Right atrium auricular region (tissue), 2 donors: Measurements from ENCODE around the gene MOAP1. TPM values are rescaled to one million over a fixed set of nuclear protein-coding genes. Genes with fewer than 3 reads are reported as not detected.

Source experiments
- DNase-seq: peaks from one replicate; pipeline ENCODE4 v3.0.0-alpha.2; 2019; ENCODE audit warnings: low spot score
- H3K27ac ChIP-seq, 2 donors: fragments of 200-600 bp; sonication (generic); 1 replicate in 1 of 2; 2 replicates in 1 of 2; pipeline ENCODE4 v1.5.1; 2016 to 2019
- H3K27me3 ChIP-seq, 2 donors: fragments of 200-600 bp; sonication (generic); one replicate each; pipeline versions ENCODE4 v1.5.1 to v1.6.0; 2017 to 2019
- H3K36me3 ChIP-seq: fragments of 200-600 bp; sonication (generic); one replicate; pipeline ENCODE4 v1.5.1; 2016
- H3K4me1 ChIP-seq, 2 donors: fragments of 200-600 bp; sonication (generic); one replicate each; pipeline versions ENCODE4 v1.5.1 to v1.6.0; 2017 to 2019
- H3K4me3 ChIP-seq, 2 donors: fragments of 200-600 bp; sonication (generic); 1 replicate in 1 of 2; 2 replicates in 1 of 2; pipeline ENCODE4 v1.5.1; 2017 to 2019; ENCODE audit warnings: mild to moderate bottlenecking in 1 of 2, moderate library complexity in 1 of 2
- H3K9me3 ChIP-seq, 2 donors: fragments of 200-600 bp; sonication (generic); one replicate each; pipeline ENCODE4 v1.5.1; 2019
- CTCF ChIP-seq, 2 donors: fragments of 200-600 bp; sonication (generic); IDR thresholded peaks; one replicate each; pipeline ENCODE4 v1.5.1; 2019; ENCODE audit warnings: antibody characterized with exemption in 2 of 2
- total RNA-seq, 2 donors: library from RNA; depleted of rRNA; stranded (reverse); fragments of >200 nt; gene quantifications; one replicate each; pipeline ENCODE4 v1.1.0, GENCODE V29; 2016

MOAP1 gene
- total RNA-seq, 2 donors from 2014 or later: 40.1 to 47.1 TPM

DNA sequence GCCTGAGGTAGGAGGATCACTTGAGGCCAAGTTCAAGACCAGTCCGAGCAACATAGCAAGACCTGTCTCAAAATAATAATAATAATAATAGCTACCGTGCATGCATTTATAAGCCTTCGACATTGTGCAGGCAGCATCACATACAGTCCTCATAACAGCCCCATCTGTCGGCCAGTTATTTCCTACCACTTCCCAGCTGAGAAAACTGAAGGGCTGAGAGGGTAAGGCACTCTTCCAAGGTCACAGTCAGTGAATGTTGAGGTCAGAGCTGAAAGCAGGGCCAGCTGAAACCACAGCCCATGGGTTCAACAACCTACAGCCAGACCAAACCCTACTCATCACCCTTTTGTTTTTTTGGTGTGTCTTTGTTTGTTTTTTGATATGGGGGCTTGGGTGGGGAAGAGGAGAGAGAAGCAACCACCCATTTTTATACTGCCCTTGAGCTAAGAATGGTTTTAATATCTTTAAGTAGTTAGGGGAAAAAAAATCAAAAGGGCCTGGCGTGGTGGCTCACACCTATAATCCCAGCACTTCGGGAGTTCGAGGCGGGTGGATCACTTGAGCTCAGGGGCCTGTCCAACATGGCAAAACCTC, 52.1 kb downstream of the MOAP1 start:
- no peaks in the 10 kb centered on the region for H3K9me3 ChIP-seq
- no peaks in the 10 kb centered on the region for H3K36me3 ChIP-seq
- DNase-seq: no peak
- H3K4me3 ChIP-seq: no peak overlapping the region
- peaks cover 0 to 7% of the 10 kb centered on the region in 2 donors for H3K4me1 ChIP-seq
- TF ChIP-seq CTCF (IDR thresholded peaks at IDR 0.05): peak in 1 of 2 donors; percentile 61
- H3K27me3 ChIP-seq: no peaks in the 10 kb centered on the region
- H3K27ac ChIP-seq: peak overlapping the region in 1 of 2 donors; percentile 29

Other genes with a start within 250 kb of the MOAP1 start
- gene ITPK1, start 69.0 kb downstream of the MOAP1 start, total RNA-seq: 10 to 100 TPM; 58.3 to 76.0 TPM
- gene LYSET, start 420 bp upstream of the MOAP1 start, total RNA-seq: 10 to 100 TPM in 1 of 2 donors, 1 to 10 TPM in 1; 8.3 to 10.0 TPM
- gene GON7, start 22.2 kb upstream of the MOAP1 start, total RNA-seq: 10 to 100 TPM in 1 of 2 donors, 1 to 10 TPM in 1; 7.8 to 11.9 TPM
- 10 to 100 TPM; 22.6 to 26.2 TPM for gene UBR7, start 22.4 kb upstream of the MOAP1 start, total RNA-seq
- gene BTBD7, start 148.1 kb upstream of the MOAP1 start, total RNA-seq: 10 to 100 TPM; 13.3 to 17.6 TPM
- gene COX8C, start 162.3 kb upstream of the MOAP1 start, total RNA-seq: not detected
- gene UNC79, start 246.0 kb upstream of the MOAP1 start, total RNA-seq: under 1 TPM; 0.19 to 0.31 TPM